Vagina (tissue), 2 donors: ENCODE results near the gene FAM110D.

Experiments used
- POLR2A ChIP-seq, 2 donors: fragments of 450-650 bp; IDR thresholded peaks; one replicate each; pipeline ENCODE4 v1.6.1; 2017; ENCODE audit warnings: antibody characterized with exemption in 2 of 2, mild to moderate bottlenecking in 2 of 2, moderate library complexity in 2 of 2
- POLR2AphosphoS5 ChIP-seq, 2 donors: sonication (generic); formaldehyde crosslinking; IDR thresholded peaks; one replicate each; pipeline ENCODE4 v1.9.0; 2017; ENCODE audit warnings: antibody characterized with exemption in 2 of 2, mild to moderate bottlenecking in 2 of 2, low read depth in 1 of 2; ENCODE audit not compliant: insufficient read depth in 1 of 2
- TF ChIP-seq, protein P1 (sequence below), 3 experiments: fragments of 450-650 bp in 2 of 3; fragments of 200-600 bp in 1 of 3; sonication (generic) in 1 of 3; IDR thresholded peaks; one replicate each; pipeline ENCODE4 v1.5.1; 2017 to 2019; ENCODE audit warnings: antibody characterized with exemption in 3 of 3, mild to moderate bottlenecking in 2 of 3, moderate library complexity in 2 of 3

DNA sequence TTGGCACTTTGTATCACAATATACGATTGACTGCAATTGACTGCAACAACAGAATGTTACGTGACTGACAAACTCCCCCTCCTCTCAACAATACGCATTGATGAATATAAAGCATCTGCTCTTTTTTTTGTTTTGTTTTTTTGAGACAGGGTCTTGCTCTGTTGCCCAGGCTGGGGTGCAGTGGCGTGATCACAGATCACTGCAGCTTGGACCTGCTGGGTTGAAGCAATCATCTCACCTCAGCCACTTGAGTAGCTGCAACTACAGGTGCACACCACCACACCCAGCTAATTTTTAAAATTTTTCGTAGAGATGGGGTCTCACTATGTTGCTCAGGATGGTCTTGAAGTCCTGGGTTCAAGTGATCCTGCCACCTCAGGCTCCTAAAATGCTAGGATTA lies 53.8 kb downstream of the FAM110D start:
- TF ChIP-seq, protein P1, sequence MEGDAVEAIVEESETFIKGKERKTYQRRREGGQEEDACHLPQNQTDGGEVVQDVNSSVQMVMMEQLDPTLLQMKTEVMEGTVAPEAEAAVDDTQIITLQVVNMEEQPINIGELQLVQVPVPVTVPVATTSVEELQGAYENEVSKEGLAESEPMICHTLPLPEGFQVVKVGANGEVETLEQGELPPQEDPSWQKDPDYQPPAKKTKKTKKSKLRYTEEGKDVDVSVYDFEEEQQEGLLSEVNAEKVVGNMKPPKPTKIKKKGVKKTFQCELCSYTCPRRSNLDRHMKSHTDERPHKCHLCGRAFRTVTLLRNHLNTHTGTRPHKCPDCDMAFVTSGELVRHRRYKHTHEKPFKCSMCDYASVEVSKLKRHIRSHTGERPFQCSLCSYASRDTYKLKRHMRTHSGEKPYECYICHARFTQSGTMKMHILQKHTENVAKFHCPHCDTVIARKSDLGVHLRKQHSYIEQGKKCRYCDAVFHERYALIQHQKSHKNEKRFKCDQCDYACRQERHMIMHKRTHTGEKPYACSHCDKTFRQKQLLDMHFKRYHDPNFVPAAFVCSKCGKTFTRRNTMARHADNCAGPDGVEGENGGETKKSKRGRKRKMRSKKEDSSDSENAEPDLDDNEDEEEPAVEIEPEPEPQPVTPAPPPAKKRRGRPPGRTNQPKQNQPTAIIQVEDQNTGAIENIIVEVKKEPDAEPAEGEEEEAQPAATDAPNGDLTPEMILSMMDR (IDR thresholded peaks at IDR 0.05), result no peak
- no peak for TF ChIP-seq POLR2AphosphoS5 (IDR thresholded peaks at IDR 0.05; ENCODE audit: insufficient read depth in 1 of 2, low read depth in 1 of 2)
- no peak for TF ChIP-seq POLR2A (IDR thresholded peaks at IDR 0.05)
